KMS-11 (cell line): ENCODE results near the gene RGS10.

ENCODE experiments used
- H2AFZ ChIP-seq: fragments of 200-600 bp; sonication (generic); 2 replicates; pipeline ENCODE4 v1.6.1; 2016; ENCODE audit warnings: antibody characterized with exemption, mixed run types, low read depth
- H3K27ac ChIP-seq: fragments of 200-600 bp; sonication (generic); 2 replicates; pipeline ENCODE4 v1.6.1; 2016; ENCODE audit warnings: mild to moderate bottlenecking, mixed run types
- H3K27me3 ChIP-seq: fragments of 200-600 bp; sonication (generic); 2 replicates; pipeline ENCODE4 v1.6.1; 2017; ENCODE audit warnings: mild to moderate bottlenecking, low read depth, mixed run types, moderate library complexity; ENCODE audit not compliant: insufficient read depth
- H3K36me3 ChIP-seq: fragments of 200-600 bp; sonication (generic); 2 replicates; pipeline ENCODE4 v1.6.1; 2017; ENCODE audit warnings: mild to moderate bottlenecking, mixed run types; ENCODE audit not compliant: insufficient read depth
- H3K4me1 ChIP-seq: fragments of 200-600 bp; sonication (generic); 2 replicates; pipeline ENCODE4 v1.6.1; 2016; ENCODE audit warnings: mild to moderate bottlenecking, low read depth, mixed run types; ENCODE audit not compliant: poor library complexity, severe bottlenecking
- H3K4me2 ChIP-seq: fragments of 200-600 bp; sonication (generic); 2 replicates; pipeline ENCODE4 v1.7.0; 2016; ENCODE audit warnings: mild to moderate bottlenecking, mixed run types
- H3K4me3 ChIP-seq: fragments of 200-600 bp; sonication (generic); IDR thresholded peaks from 2 replicates; pipeline ENCODE4 v1.6.1; 2017; ENCODE audit warnings: low read depth, low read length, mixed read lengths; ENCODE audit not compliant: insufficient read depth
- H3K79me2 ChIP-seq: fragments of 200-600 bp; sonication (generic); 2 replicates; pipeline ENCODE4 v1.6.1; 2016; ENCODE audit warnings: low read depth, mixed run types; ENCODE audit not compliant: insufficient read depth
- H3K9ac ChIP-seq: fragments of 200-600 bp; sonication (generic); 2 replicates; pipeline ENCODE4 v1.6.1; 2016; ENCODE audit warnings: mild to moderate bottlenecking, mixed run types
- H4K20me1 ChIP-seq: fragments of 200-600 bp; sonication (generic); 2 replicates; pipeline ENCODE4 v1.6.1; 2016; ENCODE audit warnings: mild to moderate bottlenecking, mixed run types; ENCODE audit not compliant: insufficient read depth
- CTCF ChIP-seq: fragments of 200-600 bp; sonication (generic); conservative IDR thresholded peaks from 2 replicates; pipeline ENCODE4 v1.6.1; 2017; ENCODE audit warnings: low read depth, mild to moderate bottlenecking, antibody characterized with exemption, low read length, moderate library complexity, mixed read lengths

Gene RGS10

GRCh38 chr10:119453313-119453712, 89.2 kb downstream of the RGS10 start:
- Histone ChIP-seq H3K79me2 (no peaks in the 10 kb centered on the region), H3K4me3 (no peak overlapping the region), H4K20me1 (no peaks in the 10 kb centered on the region), H3K4me2 (no peak overlapping the region), H3K9ac (no peak overlapping the region), H3K4me1 (no peaks in the 10 kb centered on the region), H3K27ac (no peak overlapping the region), H2AFZ (no peak overlapping the region), H3K27me3 (no peaks in the 10 kb centered on the region), H3K36me3 (no peaks in the 10 kb centered on the region)
- no peak for TF ChIP-seq CTCF

DNA sequence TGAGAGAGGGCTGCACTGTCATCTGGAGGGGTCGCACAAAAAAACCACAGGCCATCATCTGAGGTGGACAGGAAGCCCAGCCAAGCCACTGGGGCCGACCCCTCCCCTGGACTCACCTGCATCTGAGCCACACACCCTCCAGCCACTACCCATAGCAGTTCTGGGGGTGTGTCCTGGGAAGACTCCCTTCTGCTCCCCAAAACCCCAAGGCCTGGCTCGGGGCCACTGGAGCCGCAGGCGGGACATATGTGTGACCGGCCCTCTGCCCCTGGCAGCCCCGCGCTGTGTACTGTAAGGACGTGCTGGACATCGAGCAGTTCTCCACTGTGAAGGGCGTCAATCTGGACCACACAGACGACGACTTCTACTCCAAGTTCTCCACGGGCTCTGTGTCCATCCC, 90.1 kb downstream of the RGS10 start:
- no peaks in the 10 kb centered on the region for H4K20me1 ChIP-seq
- H3K4me1 ChIP-seq, result no peaks in the 10 kb centered on the region
- H3K4me3 ChIP-seq, result no peak overlapping the region
- TF ChIP-seq CTCF, result no peak
- no peaks in the 10 kb centered on the region for H3K79me2 ChIP-seq
- H3K9ac ChIP-seq, result no peak overlapping the region
- H2AFZ ChIP-seq, result no peak overlapping the region
- no peaks in the 10 kb centered on the region for H3K36me3 ChIP-seq
- H3K27ac ChIP-seq, result no peak overlapping the region
- H3K4me2 ChIP-seq, result no peak overlapping the region
- H3K27me3 ChIP-seq, result no peaks in the 10 kb centered on the region

- Histone ChIP-seq H3K4me1 (no peaks in the 10 kb centered on the region), H3K79me2 (no peaks in the 10 kb centered on the region), H3K4me3 (no peak overlapping the region), H3K36me3 (no peaks in the 10 kb centered on the region), H2AFZ (no peak overlapping the region), H3K4me2 (no peak overlapping the region), H3K9ac (no peak overlapping the region), H4K20me1 (no peaks in the 10 kb centered on the region), H3K27me3 (no peaks in the 10 kb centered on the region), H3K27ac (no peak overlapping the region)
- TF ChIP-seq CTCF, result no peak
These were observed 91.1 kb downstream of the RGS10 start for GRCh38 chr10:119451300-119451896.

DNA sequence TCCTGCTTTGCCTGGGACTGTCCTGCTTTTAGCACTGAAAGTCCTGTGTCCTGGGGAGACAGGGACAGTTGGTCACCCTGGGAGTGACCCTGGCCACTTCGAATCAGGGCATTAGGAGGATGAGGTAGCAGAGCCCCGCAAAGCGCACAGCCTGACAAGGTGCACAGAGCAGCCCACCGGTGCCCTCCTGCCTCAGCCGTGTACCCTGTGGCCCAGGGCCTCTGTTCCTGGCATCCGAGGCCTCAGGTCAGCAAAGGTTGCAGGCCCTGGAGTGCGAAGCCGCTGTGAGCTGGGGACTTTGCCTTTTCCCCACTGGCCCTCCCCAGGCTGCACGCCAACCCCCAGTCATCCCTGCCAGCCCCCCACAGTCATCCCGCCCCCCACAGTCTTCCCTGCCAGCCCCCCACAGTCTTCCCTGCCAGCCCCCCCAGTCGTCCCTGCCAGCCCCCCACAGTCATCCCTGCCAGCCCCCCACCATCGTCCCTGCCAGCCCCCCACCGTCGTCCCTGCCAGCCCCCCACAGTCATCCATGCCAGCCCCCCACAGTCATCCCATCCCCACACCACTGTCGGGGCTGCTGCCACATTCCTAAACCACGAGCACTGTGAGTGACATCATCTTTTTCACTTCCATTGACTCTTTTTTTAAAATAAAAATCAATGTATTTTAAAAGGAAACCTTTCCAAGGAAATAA, 91.8 kb downstream of the RGS10 start:
- no peak overlapping the region for H3K27ac ChIP-seq
- no peaks in the 10 kb centered on the region for H3K27me3 ChIP-seq
- no peak overlapping the region for H3K4me2 ChIP-seq
- no peaks in the 10 kb centered on the region for H4K20me1 ChIP-seq
- no peak overlapping the region for H3K4me3 ChIP-seq
- H3K36me3 ChIP-seq, result no peaks in the 10 kb centered on the region
- H3K9ac ChIP-seq, result no peak overlapping the region
- no peaks in the 10 kb centered on the region for H3K4me1 ChIP-seq
- H2AFZ ChIP-seq, result no peak overlapping the region
- no peaks in the 10 kb centered on the region for H3K79me2 ChIP-seq
- no peak for TF ChIP-seq CTCF
